ENCODE results near the gene PCDHGA3. TPM values are rescaled to one million over a fixed set of nuclear protein-coding genes. Genes with fewer than 3 reads are reported as not detected.

The PCDHGA3 gene
- polyA plus RNA-seq, 1 experiment = 1.2 TPM

- Histone ChIP-seq H3K9me3 (ENCODE audit: control insufficient read depth, insufficient read depth, low read length) (peaks cover 44% of the 10 kb centered on the region), H3K4me3 (ENCODE audit: low read depth, low read length) (no peak overlapping the region), H3K27me3 (ENCODE audit: control insufficient read depth, insufficient read depth, low read length) (peaks cover 2% of the 10 kb centered on the region), H3K27ac (ENCODE audit: low read depth, low read length) (no peak overlapping the region)
- TF ChIP-seq CTCF (IDR thresholded peaks at IDR 0.05; ENCODE audit: low read depth, low read length) = no peak
- POLR2A ChIA-PET = no interaction called here
- CTCF ChIA-PET = interaction anchor here (0.6 to 5.8 kb wide), 6 partner anchors 17 to 212 kb away, joined by 3 to 46 read pairs (median 14); partner anchors contain the start of genes PCDHGA1, PCDHGB3 and TAF7
- no peak for DNase-seq (ENCODE audit: low read depth, low spot score)
Measured at GRCh38 chr5:141351591-141351990, 8.0 kb downstream of the PCDHGA3 start.

- peak; percentile 54 for TF ChIP-seq CTCF (IDR thresholded peaks at IDR 0.05; ENCODE audit: low read depth, low read length)
- H3K27ac ChIP-seq (ENCODE audit: low read depth, low read length) = peak within 1 kb of the TSS; percentile 33
- DNase-seq (ENCODE audit: low read depth, low spot score) = no peak
- ChIA-PET POLR2A (interaction anchor here (1.0 kb wide), 1 partner anchor 209 kb away, joined by 3 read pairs; no protein-coding TSS in a partner anchor), CTCF (interaction anchor here (1.1 to 2.7 kb wide), 9 partner anchors 16 to 212 kb away, joined by 3 to 35 read pairs (median 6); partner anchors contain the start of genes PCDHGA10, PCDHGA2, PCDHGB7 and TAF7)
- peak within 1 kb of the TSS; percentile 51 for H3K4me3 ChIP-seq (ENCODE audit: low read depth, low read length)
- H3K9me3 ChIP-seq (ENCODE audit: control insufficient read depth, insufficient read depth, low read length) = peaks cover 56% of the 10 kb centered on the region
- H3K27me3 ChIP-seq (ENCODE audit: control insufficient read depth, insufficient read depth, low read length) = peaks cover 2% of the 10 kb centered on the region
Measured at GRCh38 chr5:141354900-141355469, 11.4 kb downstream of the PCDHGA3 start, which contains the start of gene PCDHGA4. PCDHGA4 (plus strand) TSS chr5:141355021; CDS start chr5:141355108, 87 bp downstream.

- CTCF ChIA-PET = interaction anchor here (1.1 to 2.7 kb wide), 10 partner anchors 17 to 211 kb away, joined by 3 to 35 read pairs (median 6); partner anchors contain the start of genes PCDHGA10, PCDHGA2, PCDHGB7 and TAF7
- Histone ChIP-seq H3K4me3 (ENCODE audit: low read depth, low read length) (peak overlapping the region; percentile 51), H3K27me3 (ENCODE audit: control insufficient read depth, insufficient read depth, low read length) (peaks cover 4% of the 10 kb centered on the region), H3K27ac (ENCODE audit: low read depth, low read length) (no peak overlapping the region), H3K9me3 (ENCODE audit: control insufficient read depth, insufficient read depth, low read length) (peaks cover 57% of the 10 kb centered on the region)
- no peak for TF ChIP-seq CTCF (IDR thresholded peaks at IDR 0.05; ENCODE audit: low read depth, low read length)
- DNase-seq (ENCODE audit: low read depth, low spot score) = no peak
- POLR2A ChIA-PET = no interaction called here
Measured at GRCh38 chr5:141355641-141356040, 12.0 kb downstream of the PCDHGA3 start.

- no peak for DNase-seq (ENCODE audit: low read depth, low spot score)
- Histone ChIP-seq H3K4me3 (ENCODE audit: low read depth, low read length) (no peak overlapping the region), H3K27ac (ENCODE audit: low read depth, low read length) (no peak overlapping the region), H3K27me3 (ENCODE audit: control insufficient read depth, insufficient read depth, low read length) (peaks cover 4% of the 10 kb centered on the region), H3K9me3 (ENCODE audit: control insufficient read depth, insufficient read depth, low read length) (peaks cover 58% of the 10 kb centered on the region)
- no peak for TF ChIP-seq CTCF (IDR thresholded peaks at IDR 0.05; ENCODE audit: low read depth, low read length)
- POLR2A ChIA-PET = no interaction called here
- CTCF ChIA-PET = interaction anchor here (1.1 to 2.1 kb wide), 7 partner anchors 17 to 210 kb away, joined by 3 to 13 read pairs (median 6); partner anchors contain the start of genes PCDHGA2, PCDHGB7 and TAF7
Measured at GRCh38 chr5:141356133-141356532, 12.5 kb downstream of the PCDHGA3 start.

- ChIA-PET CTCF (interaction anchor here (2.1 kb wide), 1 partner anchor 207 kb away, joined by 8 read pairs; no protein-coding TSS in a partner anchor), POLR2A (no interaction called here)
- no peak for DNase-seq (ENCODE audit: low read depth, low spot score)
- Histone ChIP-seq H3K4me3 (ENCODE audit: low read depth, low read length) (no peak overlapping the region), H3K9me3 (ENCODE audit: control insufficient read depth, insufficient read depth, low read length) (peaks cover 59% of the 10 kb centered on the region), H3K27me3 (ENCODE audit: control insufficient read depth, insufficient read depth, low read length) (peaks cover 9% of the 10 kb centered on the region), H3K27ac (ENCODE audit: low read depth, low read length) (no peak overlapping the region)
- TF ChIP-seq CTCF (IDR thresholded peaks at IDR 0.05; ENCODE audit: low read depth, low read length) = no peak
Measured at GRCh38 chr5:141356950-141357349, 13.3 kb downstream of the PCDHGA3 start.

Data from AG04450 (cell line).